ENCODE measurements around the gene EXOSC7. TPM values are rescaled to one million over a fixed set of nuclear protein-coding genes. Genes with fewer than 3 reads are reported as not detected.

The EXOSC7 gene
- total RNA-seq, 1 experiment from 2014 or later = 88.7 TPM

DNA sequence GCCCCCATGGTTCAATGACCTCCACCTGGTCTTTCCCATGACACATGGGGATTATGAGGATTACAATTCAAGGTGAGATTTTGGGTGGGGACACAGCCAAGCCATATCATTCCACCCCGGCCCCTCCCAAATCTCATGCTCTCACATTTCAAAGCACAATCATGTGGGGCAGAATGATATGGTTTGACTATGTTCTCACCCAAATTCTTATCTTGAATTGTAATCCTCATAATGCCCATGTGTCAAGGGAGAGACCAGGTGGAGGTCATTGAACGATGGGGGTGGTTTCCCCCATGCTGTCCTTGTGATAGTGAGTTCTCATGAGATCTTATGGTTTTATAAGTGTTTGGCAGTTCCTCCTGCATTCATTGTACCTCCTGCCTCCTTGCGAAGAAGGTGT is 47.6 kb downstream of the EXOSC7 start:
- no peak overlapping the region for H2AFZ ChIP-seq (ENCODE audit: low read length)
- H2BK20ac ChIP-seq (ENCODE audit: low read depth, low read length, poor library complexity, severe bottlenecking) = no peak overlapping the region
- Mint-ChIP-seq H3K9me3 (no peaks in the 10 kb centered on the region), H3K36me3 (ENCODE audit: insufficient read depth in 1 of 3, low read depth in 3 of 3) (0 out of 7 replicates have a peak, but pooled peaks cover 0 to 1% (median 0%) of the 10 kb centered on the region in 3 experiments), H3K4me1 (no peaks in the 10 kb centered on the region), H3K27me3 (ENCODE audit: low read depth) (peaks cover 15% of the 10 kb centered on the region), H3K27ac (no peak overlapping the region), H3K4me3 (no peak overlapping the region; a peak in 1 of 5 replicates)
- no peak overlapping the region for H2BK5ac ChIP-seq (ENCODE audit: insufficient read length, low read length)
- H3K27ac ChIP-seq (ENCODE audit: insufficient read length, low read depth, low read length) = no peak overlapping the region
- no peak overlapping the region for H3K23ac ChIP-seq (ENCODE audit: insufficient read length, low read depth, low read length)
- H3K79me1 ChIP-seq (ENCODE audit: insufficient read depth, low read depth, low read length, poor library complexity, severe bottlenecking) = no peaks in the 10 kb centered on the region
- no peak overlapping the region for H3K4ac ChIP-seq (ENCODE audit: low read depth, low read length)
- no peak overlapping the region for H4K8ac ChIP-seq (replicated peaks; ENCODE audit: insufficient read length, low read depth, low read length)
- H2BK12ac ChIP-seq (ENCODE audit: insufficient read length, low read depth, low read length) = no peak overlapping the region
- H3K4me1 ChIP-seq (ENCODE audit: insufficient read depth, low read length) = no peaks in the 10 kb centered on the region
- no peak overlapping the region for H3K4me2 ChIP-seq (ENCODE audit: insufficient read depth, insufficient read length, low read length)
- H4K5ac ChIP-seq (ENCODE audit: insufficient read length, low read depth, low read length) = no peak overlapping the region
- H3K14ac ChIP-seq (ENCODE audit: insufficient read depth, low read length) = no peak overlapping the region
- no peaks in the 10 kb centered on the region for H3K9me3 ChIP-seq (ENCODE audit: control insufficient read depth, low read depth, low read length)
- no peak overlapping the region for H3K56ac ChIP-seq (ENCODE audit: insufficient read length, low read depth, low read length)
- H2AK5ac ChIP-seq (ENCODE audit: insufficient read length, low read length) = no peak overlapping the region
- H3K23me2 ChIP-seq (ENCODE audit: insufficient read length, low read depth, low read length, poor library complexity, severe bottlenecking) = no peaks in the 10 kb centered on the region
- H3T11ph ChIP-seq (ENCODE audit: low read length) = no peak overlapping the region
- H3K27me3 ChIP-seq (ENCODE audit: insufficient read depth, low read length) = no peaks in the 10 kb centered on the region
- WGBS (ENCODE audit: extremely low coverage, insufficient read length, low lambda C conversion rate) = no CpG with 5 or more reads among the region's 3 CpGs
- no peak overlapping the region for H3K18ac ChIP-seq (ENCODE audit: insufficient read length, low read depth, low read length)
- H4K20me1 ChIP-seq (ENCODE audit: control insufficient read depth, insufficient read depth, insufficient read length) = no peaks in the 10 kb centered on the region
- H2BK120ac ChIP-seq (ENCODE audit: low read depth, low read length, poor library complexity, severe bottlenecking) = no peak overlapping the region
- H3K9ac ChIP-seq (ENCODE audit: extremely low read depth, insufficient read length, low read length) = no peak overlapping the region
- TF ChIP-seq, protein P1, sequence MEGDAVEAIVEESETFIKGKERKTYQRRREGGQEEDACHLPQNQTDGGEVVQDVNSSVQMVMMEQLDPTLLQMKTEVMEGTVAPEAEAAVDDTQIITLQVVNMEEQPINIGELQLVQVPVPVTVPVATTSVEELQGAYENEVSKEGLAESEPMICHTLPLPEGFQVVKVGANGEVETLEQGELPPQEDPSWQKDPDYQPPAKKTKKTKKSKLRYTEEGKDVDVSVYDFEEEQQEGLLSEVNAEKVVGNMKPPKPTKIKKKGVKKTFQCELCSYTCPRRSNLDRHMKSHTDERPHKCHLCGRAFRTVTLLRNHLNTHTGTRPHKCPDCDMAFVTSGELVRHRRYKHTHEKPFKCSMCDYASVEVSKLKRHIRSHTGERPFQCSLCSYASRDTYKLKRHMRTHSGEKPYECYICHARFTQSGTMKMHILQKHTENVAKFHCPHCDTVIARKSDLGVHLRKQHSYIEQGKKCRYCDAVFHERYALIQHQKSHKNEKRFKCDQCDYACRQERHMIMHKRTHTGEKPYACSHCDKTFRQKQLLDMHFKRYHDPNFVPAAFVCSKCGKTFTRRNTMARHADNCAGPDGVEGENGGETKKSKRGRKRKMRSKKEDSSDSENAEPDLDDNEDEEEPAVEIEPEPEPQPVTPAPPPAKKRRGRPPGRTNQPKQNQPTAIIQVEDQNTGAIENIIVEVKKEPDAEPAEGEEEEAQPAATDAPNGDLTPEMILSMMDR (conservative IDR thresholded peaks at IDR 0.05) = no peak
- no peak overlapping the region for H4K91ac ChIP-seq (ENCODE audit: insufficient read length, low read depth, low read length)
- no peaks in the 10 kb centered on the region for H3K79me2 ChIP-seq (ENCODE audit: insufficient read depth, low read length)
- DNase-seq = no peak
- no peak overlapping the region for H2BK15ac ChIP-seq (ENCODE audit: low read depth, low read length)
